ENCODE results near the gene RTL5. TPM values are rescaled to one million over a fixed set of nuclear protein-coding genes. Genes with fewer than 3 reads are reported as not detected.

Gene RTL5
- polyA plus RNA-seq, 1 donor from 2014 or later: 10.5 TPM

GRCh38 chrX:72084114-72084513 lies 47.6 kb downstream of the RTL5 start:
- H3K9ac ChIP-seq (ENCODE audit: low read length): no peak overlapping the region
- H3K36me3 ChIP-seq (ENCODE audit: insufficient read depth, low read length): no peaks in the 10 kb centered on the region
- no peak overlapping the region for H2AFZ ChIP-seq (ENCODE audit: low read depth, low read length)
- no peak overlapping the region for H3K27ac ChIP-seq (ENCODE audit: low read length)
- no peak overlapping the region for H3K4me2 ChIP-seq (ENCODE audit: low read length)
- no peak overlapping the region for H3K4me3 ChIP-seq (ENCODE audit: low read length)
- TF ChIP-seq EP300 (conservative IDR thresholded peaks at IDR 0.05; ENCODE audit: poor library complexity, severe bottlenecking) (no peak), CTCF (IDR thresholded peaks at IDR 0.05; ENCODE audit: poor library complexity, severe bottlenecking) (no peak), TAF1 (IDR thresholded peaks at IDR 0.05; ENCODE audit: low read depth) (no peak), REST (IDR thresholded peaks at IDR 0.05; ENCODE audit: borderline replicate concordance) (no peak), MXI1 (conservative IDR thresholded peaks at IDR 0.05; ENCODE audit: poor library complexity, severe bottlenecking) (no peak), SMC3 (conservative IDR thresholded peaks at IDR 0.05; ENCODE audit: poor library complexity) (no peak), POLR2AphosphoS5 (IDR thresholded peaks at IDR 0.05) (no peak), RAD21 (conservative IDR thresholded peaks at IDR 0.05) (no peak), EZH2 (IDR thresholded peaks at IDR 0.05; ENCODE audit: borderline replicate concordance, insufficient read depth, low read length, poor library complexity, severe bottlenecking) (no peak)
- no peaks in the 10 kb centered on the region for H3K9me2 ChIP-seq (ENCODE audit: insufficient read depth, low read length)
- H3F3A ChIP-seq (ENCODE audit: insufficient read depth, low read length, poor library complexity, severe bottlenecking): no peaks in the 10 kb centered on the region
- no peaks in the 10 kb centered on the region for H3K79me2 ChIP-seq (replicated peaks; ENCODE audit: insufficient read depth, low read length)
- H3K27me3 ChIP-seq (ENCODE audit: insufficient read depth, low read depth, low read length): no peaks in the 10 kb centered on the region
- H3K9me3 ChIP-seq (ENCODE audit: low read length): no peaks in the 10 kb centered on the region
- no peaks in the 10 kb centered on the region for H4K20me1 ChIP-seq (ENCODE audit: insufficient read depth)

- no peak overlapping the region for H3K27ac ChIP-seq (ENCODE audit: low read length)
- H3K4me2 ChIP-seq (ENCODE audit: low read length): no peak overlapping the region
- no peak overlapping the region for H3K4me3 ChIP-seq (ENCODE audit: low read length)
- H3K27me3 ChIP-seq (ENCODE audit: insufficient read depth, low read depth, low read length): no peaks in the 10 kb centered on the region
- H3K36me3 ChIP-seq (ENCODE audit: insufficient read depth, low read length): no peaks in the 10 kb centered on the region
- no peaks in the 10 kb centered on the region for H4K20me1 ChIP-seq (ENCODE audit: insufficient read depth)
- H3K9ac ChIP-seq (ENCODE audit: low read length): no peak overlapping the region
- no peaks in the 10 kb centered on the region for H3K9me3 ChIP-seq (ENCODE audit: low read length)
- H3F3A ChIP-seq (ENCODE audit: insufficient read depth, low read length, poor library complexity, severe bottlenecking): no peaks in the 10 kb centered on the region
- no peaks in the 10 kb centered on the region for H3K9me2 ChIP-seq (ENCODE audit: insufficient read depth, low read length)
- H2AFZ ChIP-seq (ENCODE audit: low read depth, low read length): no peak overlapping the region
- TF ChIP-seq SMC3 (conservative IDR thresholded peaks at IDR 0.05; ENCODE audit: poor library complexity) (no peak), RAD21 (conservative IDR thresholded peaks at IDR 0.05) (no peak), CTCF (IDR thresholded peaks at IDR 0.05; ENCODE audit: poor library complexity, severe bottlenecking) (no peak), EP300 (conservative IDR thresholded peaks at IDR 0.05; ENCODE audit: poor library complexity, severe bottlenecking) (no peak), EZH2 (IDR thresholded peaks at IDR 0.05; ENCODE audit: borderline replicate concordance, insufficient read depth, low read length, poor library complexity, severe bottlenecking) (no peak), REST (IDR thresholded peaks at IDR 0.05; ENCODE audit: borderline replicate concordance) (no peak), TAF1 (IDR thresholded peaks at IDR 0.05; ENCODE audit: low read depth) (no peak), POLR2AphosphoS5 (IDR thresholded peaks at IDR 0.05) (no peak), MXI1 (conservative IDR thresholded peaks at IDR 0.05; ENCODE audit: poor library complexity, severe bottlenecking) (no peak)
- no peaks in the 10 kb centered on the region for H3K79me2 ChIP-seq (replicated peaks; ENCODE audit: insufficient read depth, low read length)
Measured at GRCh38 chrX:72083291-72083690, 48.4 kb downstream of the RTL5 start.
